ENCODE data around the gene OMG.

- TF ChIP-seq EZH2 (IDR thresholded peaks at IDR 0.05; ENCODE audit: low read length, missing control alignments) (no peak), CTCF (conservative IDR thresholded peaks at IDR 0.05 in 1 of 2, IDR thresholded peaks at IDR 0.05 in 1 of 2; ENCODE audit: low read depth in 1 of 2, low read length in 2 of 2) (no peak)
These were observed 23.5 kb downstream of the OMG start for GRCh38 chr17:31273516-31273915.
